GM18508 (cell line): Measurements from ENCODE around the gene NOP14.
"Not testable (repeated sequence)": the region's sequence is repeated elsewhere in the genome, so short reads cannot be mapped to it uniquely, and the experiment has no call there.

ENCODE experiments used
- ATAC-seq: cut with Tn5 transposase; IDR thresholded peaks from one replicate; pipeline ENCODE4 v1.9.1; 2021; ENCODE audit warnings: moderate number of reproducible peaks; ENCODE audit not compliant: insufficient read depth, unreplicated experiment

Gene NOP14

GRCh38 chr4:2918300-2918699, 44.9 kb downstream of the NOP14 start:
- not testable (repeated sequence) for ATAC-seq

- ATAC-seq: not testable (repeated sequence)
These were observed 46.5 kb downstream of the NOP14 start for GRCh38 chr4:2916696-2917095.

GRCh38 chr4:2915789-2916188, 47.4 kb downstream of the NOP14 start:
- no peak for ATAC-seq

DNA sequence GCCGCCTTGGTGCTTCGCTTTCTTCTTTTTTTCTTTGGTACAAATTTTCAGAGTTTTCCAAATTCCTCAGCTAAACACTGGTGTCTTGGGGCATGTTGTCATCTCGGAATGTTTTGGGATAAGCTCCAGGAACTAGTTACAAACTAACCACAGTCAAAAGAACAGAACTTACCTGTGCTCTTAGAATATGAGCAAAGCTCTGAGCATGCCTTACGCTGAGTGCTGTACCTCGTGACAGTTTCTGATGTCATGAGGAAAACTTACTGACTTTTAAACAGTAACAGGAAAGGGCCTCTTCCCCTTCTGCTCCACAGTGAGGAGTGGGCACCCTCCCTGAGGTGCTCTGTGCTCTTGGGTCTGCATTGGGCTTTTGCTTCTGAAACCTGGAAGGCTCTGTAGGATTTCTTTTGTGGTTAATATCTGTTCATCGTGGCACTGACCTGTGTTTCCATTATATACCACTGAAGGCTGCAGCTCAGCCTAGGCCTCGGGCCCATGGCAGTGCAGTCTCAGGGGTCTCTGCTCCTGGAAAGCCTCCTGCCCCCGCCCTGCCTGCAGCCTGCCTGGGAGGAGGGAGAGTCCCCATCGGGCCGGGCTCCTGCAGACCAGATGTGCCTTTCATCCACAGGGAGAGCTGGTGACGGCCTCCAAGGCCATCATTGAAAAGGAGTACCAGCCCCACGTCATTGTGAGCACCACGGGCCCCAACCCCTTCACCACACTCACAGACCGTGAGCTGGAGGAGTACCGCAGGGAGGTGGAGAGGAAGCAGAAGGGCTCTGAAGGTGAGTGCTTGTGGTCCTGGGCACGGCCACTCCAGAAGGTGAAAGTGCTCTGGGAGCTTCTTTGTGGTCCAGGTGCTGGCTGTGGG, 48.7 kb downstream of the NOP14 start:
- ATAC-seq: no peak

DNA sequence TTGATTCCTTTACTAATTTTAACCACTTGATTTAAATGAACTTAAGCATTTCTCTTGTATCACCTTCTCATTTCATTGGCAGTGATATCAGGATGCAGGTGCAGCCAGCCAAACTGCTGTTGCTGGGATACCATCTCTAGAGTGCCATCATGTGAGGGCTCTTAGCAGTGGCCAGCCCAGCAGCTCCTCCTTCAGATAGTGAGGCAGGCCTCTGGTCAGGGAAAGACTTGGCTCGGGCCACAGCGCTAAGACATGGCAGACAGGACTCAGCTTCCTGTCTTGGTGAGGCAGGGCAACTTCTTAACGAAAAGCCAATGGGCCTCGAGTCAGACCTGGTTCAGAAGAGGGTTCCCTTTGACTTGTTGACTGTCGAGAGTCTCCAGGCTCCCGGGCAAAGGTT, 50.0 kb downstream of the NOP14 start:
- ATAC-seq: no peak

DNA sequence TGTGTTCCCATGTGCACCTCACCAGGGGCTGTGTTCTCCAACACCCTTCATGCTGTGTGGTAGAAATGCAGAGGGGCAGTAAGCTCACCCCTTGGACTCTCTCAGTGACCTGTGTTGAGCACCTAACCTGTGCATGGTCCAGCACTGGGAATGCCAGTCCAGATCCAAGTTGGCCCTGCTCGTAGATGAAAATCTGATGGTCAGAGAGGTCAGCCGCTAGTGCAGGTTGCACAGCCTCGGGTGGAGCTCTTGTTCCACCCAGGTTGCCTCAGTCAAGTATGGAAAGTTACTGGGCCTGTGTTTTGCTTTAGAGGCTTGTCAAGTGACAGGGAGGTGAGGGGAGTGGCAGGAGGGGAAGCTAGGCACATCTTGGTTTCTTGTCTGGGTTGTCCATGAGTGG, 51.3 kb downstream of the NOP14 start:
- ATAC-seq: no peak

- ATAC-seq: no peak
These were observed 52.8 kb downstream of the NOP14 start for GRCh38 chr4:2910409-2910808.

DNA sequence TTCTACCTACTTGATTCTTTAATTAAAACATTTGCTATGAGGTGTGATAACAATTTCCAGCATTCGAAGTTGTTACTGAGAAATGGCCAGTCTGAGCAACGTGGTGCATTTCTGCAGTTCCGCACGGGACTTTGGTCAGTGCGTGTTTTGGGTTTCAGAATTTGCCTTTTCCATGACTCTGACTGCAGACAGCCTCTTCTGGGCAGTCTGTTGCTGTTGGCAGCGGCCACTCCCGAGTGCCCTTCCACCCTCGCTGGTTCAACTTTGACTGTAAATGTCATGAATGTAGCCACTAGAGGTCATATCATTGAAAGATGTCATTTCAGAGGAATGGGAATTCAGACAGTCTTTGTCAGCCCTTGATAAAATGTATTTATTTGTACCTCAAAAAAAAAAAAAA, 53.6 kb downstream of the NOP14 start:
- no peak for ATAC-seq

DNA sequence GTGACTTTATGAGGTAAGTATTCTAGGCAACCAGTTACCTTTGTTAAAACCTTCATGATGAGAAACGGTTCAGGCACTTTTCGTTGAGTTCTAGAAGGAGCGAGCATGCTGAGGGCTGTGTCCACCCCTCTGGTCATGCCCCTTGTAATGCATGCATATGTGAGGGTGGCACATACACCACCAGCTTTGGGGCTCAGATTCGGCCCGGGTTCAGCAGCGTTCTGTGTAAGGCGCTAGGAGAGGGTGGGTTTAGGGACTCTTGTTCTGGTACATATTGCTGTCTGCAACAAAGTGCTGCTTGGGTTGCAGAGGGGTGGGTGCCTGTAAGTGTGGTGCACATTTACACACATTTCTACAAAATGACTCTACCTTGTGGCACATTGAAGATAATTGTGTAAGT, 54.5 kb downstream of the NOP14 start:
- ATAC-seq: no peak

- no peak for ATAC-seq
These were observed 55.4 kb downstream of the NOP14 start for GRCh38 chr4:2907706-2908293.

DNA sequence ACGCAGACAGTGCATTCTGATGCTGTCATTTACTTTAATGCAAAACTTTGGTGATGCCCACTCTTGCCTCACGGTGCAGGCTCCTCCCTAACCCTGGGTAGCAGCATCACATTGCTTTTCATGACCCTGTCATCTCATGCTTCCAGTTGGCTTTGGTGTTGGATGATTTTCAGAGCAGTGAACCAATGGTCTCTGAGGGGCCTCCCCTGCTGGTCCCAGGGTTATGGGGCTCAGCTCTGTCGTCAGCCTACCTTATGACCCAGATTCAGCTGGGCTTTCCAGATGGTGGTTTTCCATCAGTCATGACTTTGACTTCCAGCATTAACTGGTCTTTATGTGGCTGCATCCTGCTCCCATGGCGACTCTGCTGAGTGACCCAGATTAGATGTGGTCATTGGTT, 56.0 kb downstream of the NOP14 start:
- no peak for ATAC-seq

GRCh38 chr4:2906218-2906617, 57.0 kb downstream of the NOP14 start:
- no peak for ATAC-seq

GRCh38 chr4:2905544-2905943, 57.7 kb downstream of the NOP14 start:
- no peak for ATAC-seq

DNA sequence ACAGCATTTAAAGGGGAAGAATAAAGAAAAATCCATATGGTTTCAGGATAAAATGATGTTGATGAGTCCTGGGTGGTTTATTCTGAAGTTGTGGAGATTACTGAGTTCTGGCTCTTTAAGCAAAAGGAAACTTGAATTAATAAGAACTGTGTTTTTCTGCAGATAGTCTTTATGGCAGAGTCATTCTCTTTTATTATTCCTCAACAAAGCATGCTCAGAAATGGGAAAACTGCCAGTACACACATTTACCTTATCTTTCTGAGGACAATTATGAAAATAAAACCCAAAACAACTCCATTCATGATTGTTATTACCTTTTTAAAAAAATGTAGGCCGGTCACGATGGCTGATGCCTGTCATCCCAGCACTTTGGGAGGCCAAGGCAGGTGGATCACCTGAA, 61.1 kb downstream of the NOP14 start:
- ATAC-seq: no peak

DNA sequence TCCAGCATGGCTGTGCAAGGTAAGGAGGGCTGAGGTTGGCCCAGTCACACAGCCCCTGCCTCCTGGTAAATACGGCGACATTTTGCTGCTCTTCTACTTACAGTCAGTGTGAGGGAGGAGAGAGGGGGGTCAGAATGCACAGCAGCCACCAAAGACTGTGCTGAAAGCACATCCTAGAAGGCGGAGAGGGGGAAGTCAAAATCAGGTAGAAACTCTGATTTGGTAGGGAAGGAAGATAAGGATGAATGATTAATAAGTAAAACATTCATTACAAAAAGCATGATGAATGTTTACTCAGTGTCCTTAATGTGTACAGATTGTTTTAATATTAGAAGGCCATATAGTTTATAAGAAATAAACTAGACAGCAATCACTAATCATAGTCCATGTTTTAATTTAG, 62.0 kb downstream of the NOP14 start:
- ATAC-seq: no peak

GRCh38 chr4:2900741-2901140, 62.5 kb downstream of the NOP14 start:
- no peak for ATAC-seq

GRCh38 chr4:2898001-2898400, 65.2 kb downstream of the NOP14 start:
- ATAC-seq: no peak

- no peak for ATAC-seq
These were observed 69.4 kb downstream of the NOP14 start for GRCh38 chr4:2893772-2894171.

GRCh38 chr4:2891294-2891693, 71.9 kb downstream of the NOP14 start:
- no peak for ATAC-seq

DNA sequence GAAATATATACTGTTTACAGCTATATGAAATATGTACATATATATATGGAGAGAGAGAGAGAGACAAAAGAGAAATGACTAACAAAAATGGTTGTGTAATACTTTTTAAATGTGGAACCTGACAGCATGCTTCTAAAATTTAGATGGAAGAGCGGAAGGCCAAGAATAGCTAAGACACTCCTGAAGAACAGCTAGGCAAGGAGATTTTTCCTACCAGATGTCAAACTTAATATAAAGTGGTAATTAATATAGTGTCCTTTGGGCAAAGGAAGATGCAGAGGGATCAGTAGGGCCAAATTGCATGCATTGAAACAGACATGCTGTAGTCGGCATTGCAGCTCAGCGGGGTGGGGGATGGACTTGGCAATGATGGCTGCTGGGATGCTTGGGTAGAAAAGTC, 74.3 kb downstream of the NOP14 start:
- ATAC-seq: no peak
